HL-60/S4 (cell line): ENCODE data around the gene IZUMO2.

Experiments
- in situ Hi-C: fragments of 300-500 bp; cut with MboI; formaldehyde crosslinking; loops from 2 replicates; pipeline ENCODE4 v1.14.3; 2022; ENCODE audit warnings: low sequenced_read_pairs

Gene IZUMO2

DNA sequence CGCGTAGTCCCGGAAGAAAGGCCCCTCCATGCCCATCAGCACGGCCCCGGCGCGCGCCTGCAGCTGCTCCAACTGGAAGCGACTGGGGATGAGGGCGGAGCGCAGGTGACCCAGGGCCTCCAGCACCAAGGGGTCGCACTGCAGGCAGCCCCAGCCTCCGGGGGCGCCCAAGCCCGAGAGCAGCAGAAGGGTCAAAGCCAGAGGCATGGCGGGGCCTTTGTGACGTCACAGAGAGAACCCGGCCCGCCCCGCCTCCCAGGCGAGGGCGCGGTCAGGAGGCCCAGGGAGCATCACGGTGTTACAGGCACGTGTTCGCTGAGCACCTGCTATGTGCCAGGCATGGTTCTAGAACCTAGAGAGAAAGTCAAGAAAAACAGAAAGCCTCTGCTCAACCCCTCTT is at the start of gene IZUMO2:
Gene IZUMO2, minus strand, starts transcription at position 294 of the 400 bp plus-strand sequence. Its CDS starts 87 bp downstream, at position 207.
- in situ Hi-C loops = no loop called here

DNA sequence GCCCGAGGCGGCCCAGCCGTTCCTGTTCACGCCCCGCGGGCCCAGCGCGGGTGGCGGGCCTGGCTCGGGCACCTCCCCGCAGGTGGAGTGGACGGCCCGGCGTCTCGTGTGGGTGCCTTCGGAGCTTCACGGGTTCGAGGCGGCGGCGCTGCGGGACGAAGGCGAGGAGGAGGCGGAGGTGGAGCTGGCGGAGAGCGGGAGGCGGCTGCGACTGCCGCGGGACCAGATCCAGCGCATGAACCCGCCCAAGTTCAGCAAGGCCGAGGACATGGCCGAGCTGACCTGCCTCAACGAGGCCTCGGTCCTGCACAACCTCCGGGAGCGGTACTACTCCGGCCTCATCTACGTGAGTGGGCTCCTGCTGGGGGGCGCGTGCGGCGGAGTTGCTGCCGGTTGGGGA is 47.3 kb upstream of the IZUMO2 start:
- in situ Hi-C loops = no loop called here

DNA sequence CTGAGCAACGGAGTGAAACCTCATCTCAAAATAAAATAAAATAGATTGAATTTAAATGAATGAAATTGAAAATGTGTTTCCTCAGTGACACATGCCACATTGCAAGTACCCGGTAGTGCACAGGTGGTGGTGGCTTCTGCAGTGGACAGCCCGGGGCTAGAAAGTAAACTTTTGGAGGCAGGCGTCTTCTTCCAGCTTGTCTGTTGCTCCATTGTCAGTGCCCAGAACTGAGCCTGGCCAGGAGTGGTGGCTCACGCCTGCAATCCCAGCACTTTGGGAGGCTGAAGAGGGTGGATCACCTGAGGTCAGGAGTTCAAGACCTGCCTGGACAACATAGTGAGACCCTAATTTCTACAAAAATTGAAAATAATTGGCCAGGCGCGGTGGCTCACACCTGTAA is 46.0 kb upstream of the IZUMO2 start:
- in situ Hi-C loops = no loop called here

DNA sequence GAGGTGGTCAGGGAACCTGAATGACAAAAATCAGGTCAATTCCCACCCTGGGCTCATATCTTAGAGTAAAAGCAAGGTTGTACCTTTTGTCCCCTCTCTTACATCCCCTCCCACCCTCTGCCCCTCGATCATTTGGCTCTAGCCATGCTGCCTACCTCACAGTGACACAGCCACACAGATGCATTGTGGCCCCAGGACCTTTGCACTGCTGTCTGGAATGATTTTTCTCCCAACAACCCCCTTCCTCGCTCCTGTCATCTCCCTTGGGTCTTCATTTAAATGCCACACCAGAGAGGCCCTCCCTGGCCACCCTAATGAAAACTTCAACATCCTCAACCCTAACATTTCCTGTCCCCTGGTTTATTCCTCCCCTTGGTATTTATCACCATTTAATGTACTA is 44.6 kb upstream of the IZUMO2 start:
- in situ Hi-C loops = no loop called here

DNA sequence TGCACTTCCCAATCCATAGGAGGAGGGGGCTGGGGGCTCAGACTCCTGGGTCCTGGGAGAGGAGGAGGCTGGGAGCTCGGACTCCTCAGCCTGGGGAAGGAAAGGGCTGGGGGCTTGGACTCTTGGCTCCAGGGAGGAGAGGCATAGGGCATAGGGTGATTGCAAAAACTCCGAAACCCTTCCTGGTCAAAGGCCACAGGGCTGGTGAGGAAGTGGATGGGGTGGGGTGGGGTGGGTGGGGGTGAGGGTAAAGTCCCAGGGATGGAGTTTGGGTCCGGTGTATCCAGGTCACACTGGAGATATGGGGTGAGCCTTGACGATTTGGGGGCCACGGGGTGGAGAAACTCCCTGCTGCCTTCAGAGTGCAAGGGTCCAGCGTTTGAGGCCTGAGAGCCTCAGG is 43.1 kb upstream of the IZUMO2 start:
- in situ Hi-C loops = no loop called here

DNA sequence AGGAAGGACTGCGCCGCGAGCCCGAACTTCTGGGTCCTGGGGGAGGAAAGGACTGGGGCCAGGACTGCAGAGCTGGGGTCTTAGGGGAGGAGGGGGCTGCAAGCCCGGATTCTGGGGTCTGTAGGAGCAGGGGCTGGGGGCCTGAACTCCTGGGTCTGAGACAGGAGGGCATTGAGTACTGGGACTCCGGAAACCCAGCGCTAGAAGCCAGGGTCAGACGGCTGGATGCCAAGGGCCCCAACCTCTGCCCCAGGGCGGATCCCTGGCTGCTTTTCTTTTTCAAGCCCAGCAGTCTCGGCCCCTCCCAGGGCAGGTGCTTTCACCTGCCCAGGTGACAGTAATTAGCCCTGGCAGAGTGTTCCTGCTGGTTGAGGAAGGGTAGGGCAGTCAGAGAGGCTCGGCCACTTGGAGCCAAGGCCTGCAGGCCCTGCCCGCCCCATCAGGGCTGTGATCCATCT is 42.6 kb upstream of the IZUMO2 start:
- in situ Hi-C loops = no loop called here

DNA sequence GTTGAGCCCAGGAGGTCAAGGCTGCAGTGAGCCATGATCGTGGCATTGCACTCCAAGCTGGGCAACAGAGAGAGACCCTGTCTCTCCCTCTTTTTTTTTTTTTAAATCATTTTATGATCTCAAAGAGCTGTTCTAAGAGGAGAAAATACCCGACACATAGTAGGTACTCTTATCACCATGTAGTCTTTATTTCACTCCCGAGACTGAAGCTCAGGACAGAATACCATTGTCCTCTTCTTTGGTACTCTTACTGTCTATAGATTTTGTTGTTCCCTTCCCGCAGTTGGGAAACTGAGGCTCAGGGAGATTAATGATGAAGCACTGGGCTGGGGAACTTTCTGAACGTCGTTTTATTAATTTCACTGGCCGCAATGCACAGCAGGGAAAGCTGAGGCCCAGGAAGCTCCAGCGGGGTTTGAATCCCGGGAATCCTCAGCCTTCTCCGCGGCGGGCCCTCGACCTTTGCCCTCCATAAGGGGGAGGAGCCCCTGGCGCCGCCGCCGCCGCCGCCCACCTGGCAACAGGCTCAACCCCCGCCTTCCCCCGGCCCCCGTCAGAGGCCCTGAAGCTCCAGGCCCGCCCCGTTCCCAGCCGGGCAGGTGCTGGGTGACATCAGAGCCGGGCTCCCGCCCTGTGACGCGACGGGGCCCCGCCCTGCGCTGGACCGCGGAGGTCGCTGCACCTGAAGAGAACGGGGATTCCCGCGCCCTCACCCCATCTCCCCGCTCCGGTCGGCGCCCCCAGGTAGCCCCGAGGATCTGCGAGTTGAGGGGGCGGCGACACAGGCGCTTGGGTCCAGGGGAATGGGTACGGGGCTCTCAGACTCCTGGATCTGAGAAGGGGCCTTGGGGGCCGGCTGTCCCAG is 42.0 kb upstream of the IZUMO2 start:
- in situ Hi-C loops = no loop called here

DNA sequence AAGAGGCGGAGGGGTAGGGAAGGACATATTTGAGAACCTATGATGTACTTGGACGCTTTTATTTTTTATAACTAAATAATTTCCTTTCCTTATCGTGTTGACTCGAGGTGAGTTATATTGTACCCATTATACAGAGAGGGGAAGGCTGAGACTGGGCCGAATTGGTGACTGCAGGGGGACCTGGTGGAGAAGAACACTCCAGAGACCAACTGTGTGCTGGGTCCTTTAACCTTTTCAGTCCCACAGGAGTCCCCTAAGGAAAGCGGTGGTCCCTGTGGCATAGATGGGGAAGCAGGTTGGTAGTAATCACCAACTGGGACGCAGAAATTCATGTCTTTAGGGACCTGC is 41.0 kb upstream of the IZUMO2 start:
- in situ Hi-C loops = no loop called here

DNA sequence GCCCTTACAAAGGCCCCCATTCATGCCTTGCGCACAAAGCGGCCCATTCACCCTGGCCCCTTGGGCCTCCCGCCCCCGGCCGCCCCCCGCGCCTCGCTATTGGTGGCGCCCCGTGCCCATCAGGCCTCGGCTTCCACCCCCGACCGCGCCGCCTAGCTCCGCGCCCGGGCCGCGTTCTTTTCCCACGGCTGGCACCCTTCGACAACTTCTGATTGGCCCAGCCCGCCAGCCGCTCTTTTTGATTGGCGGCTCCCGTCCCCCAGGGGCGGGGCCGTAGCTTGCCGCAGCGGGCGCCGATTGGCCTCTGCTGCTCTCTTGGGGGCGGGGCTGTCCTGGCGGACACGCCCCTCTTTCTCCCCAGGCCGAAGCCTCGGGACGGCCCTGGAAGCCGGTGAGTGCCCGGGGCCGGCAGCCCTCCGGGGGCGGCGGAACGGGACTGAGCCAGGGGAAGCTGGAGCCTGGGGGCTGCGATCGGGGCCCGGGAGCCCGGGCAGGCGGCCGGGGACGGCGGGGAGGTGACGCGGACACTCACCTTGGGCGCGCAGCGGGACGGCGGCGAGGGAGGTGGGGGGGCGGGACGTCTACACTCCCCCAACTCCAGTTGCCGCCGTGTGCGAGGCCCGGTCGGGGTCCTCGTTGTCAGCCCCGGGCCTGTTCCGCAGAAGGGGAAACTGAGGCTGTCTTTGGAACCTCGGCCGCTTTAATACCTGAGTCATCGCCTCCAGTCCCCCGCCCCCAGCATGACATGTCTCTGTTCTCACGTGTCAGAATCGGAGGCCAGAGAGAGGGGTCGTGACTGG is 40.4 kb upstream of the IZUMO2 start, which contains the start of gene MYH14:
Gene MYH14, plus strand, starts transcription at position 342 of the 800 bp plus-strand sequence. CDS start 6,744 bp downstream, outside the sequence.
- in situ Hi-C loops = no loop called here

DNA sequence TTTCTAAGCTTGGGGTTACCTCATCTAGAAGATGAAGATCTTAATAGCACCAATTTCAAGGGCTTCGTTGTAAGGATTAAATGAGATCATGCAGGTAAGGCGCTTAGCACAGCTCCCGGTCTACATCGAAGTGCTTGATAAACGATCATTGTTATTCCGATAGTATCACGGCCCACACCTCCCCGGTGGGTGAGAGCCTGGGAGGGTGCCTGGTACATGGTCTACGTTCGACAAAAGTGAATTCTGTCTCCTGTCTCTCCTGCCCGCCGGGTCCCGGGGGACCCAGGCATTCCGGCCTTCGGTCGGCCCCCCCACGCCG is 39.8 kb upstream of the IZUMO2 start:
- in situ Hi-C loops = no loop called here

DNA sequence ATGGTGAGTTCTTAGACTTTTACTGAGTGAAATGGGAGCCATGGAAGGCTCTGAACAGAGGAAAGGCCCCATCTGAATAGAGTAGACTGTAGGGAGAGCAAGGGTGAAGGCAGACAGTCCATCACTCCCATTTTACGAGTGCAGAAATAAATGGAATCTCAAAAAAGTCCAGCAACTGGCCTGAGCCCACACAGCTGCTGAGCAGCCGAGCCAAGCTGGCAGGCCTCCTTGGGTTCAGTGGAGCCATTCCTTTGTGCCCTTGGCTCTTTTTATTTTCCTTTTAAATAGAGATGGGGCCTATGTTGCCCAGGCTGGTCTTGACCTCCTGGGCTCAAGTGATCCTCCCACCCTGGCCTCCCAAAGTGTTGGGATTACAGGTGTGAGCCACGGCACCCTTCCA is 39.3 kb upstream of the IZUMO2 start:
- in situ Hi-C loops = no loop called here

DNA sequence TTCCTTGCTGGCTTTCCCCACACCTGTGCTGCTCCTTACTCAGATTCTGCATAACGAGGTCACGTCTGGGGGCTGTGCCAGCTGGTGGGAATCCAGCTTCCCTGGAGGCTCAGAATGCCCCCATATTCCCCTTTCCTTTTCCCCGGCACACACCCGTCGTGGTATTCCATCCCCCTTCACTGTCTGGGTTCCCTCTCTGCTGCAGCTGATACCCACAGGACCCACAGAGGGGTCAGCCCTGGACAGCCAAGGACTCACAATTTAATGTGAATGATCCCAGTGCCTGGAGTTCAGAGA is 36.1 kb upstream of the IZUMO2 start:
- in situ Hi-C loops = no loop called here

DNA sequence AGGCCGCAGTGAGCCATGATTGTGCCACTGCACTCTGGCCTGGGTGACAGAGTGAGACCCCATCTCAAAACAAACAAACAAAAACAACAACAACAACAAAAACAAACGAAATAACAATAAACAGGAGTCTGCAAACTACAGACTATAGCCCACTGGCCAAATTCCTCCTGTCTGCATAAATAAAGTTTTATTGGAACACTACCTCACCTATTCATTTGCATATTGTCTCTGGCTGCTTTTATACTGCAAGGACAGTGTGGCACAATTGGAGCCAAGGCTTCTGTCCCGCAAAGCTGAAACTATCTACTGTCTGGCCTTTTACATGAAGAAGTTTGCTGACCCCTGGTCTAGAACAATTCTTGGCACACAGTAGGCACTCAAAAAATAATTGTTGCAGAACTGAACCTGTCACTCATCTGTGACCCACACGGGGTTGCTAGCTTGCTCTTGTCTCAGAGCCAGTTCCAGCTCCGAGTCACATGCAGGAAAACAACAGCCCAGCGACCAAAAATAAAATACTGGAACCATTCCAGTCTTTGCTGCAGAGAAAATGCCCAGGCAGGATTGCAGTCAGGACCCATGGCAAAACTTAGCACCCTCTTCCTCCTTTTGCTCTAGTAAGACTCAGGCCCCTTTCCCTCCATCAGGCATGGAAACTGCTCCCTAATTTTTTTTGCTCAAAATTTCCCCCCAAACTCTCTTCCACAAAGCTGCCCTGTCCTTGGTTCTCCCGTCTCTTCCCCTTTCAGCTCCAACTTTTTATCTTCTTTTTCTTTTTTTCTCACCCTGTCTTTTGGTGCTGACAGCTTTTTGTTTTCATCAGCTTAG is 35.6 kb upstream of the IZUMO2 start:
- in situ Hi-C loops = no loop called here

DNA sequence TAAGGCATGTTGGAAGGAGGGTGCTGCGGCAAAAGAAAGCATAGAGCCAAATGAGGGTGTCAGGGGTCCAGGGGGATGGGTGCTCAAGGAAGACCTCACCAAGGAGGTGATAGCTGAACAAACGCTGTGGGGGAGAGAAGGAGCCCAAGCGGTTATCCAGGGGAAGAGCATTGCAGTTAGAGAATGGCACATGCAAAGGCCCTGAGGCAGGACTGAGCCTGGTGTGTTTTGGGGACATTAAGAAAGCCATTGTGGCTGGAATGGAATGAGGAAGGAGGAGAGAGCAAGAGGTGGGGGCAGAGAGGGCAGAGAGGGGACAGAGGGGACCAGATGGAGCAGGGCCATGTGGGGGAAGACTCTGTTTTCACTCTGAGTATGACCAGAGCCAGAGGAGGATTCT is 34.3 kb upstream of the IZUMO2 start:
- in situ Hi-C loops = no loop called here

DNA sequence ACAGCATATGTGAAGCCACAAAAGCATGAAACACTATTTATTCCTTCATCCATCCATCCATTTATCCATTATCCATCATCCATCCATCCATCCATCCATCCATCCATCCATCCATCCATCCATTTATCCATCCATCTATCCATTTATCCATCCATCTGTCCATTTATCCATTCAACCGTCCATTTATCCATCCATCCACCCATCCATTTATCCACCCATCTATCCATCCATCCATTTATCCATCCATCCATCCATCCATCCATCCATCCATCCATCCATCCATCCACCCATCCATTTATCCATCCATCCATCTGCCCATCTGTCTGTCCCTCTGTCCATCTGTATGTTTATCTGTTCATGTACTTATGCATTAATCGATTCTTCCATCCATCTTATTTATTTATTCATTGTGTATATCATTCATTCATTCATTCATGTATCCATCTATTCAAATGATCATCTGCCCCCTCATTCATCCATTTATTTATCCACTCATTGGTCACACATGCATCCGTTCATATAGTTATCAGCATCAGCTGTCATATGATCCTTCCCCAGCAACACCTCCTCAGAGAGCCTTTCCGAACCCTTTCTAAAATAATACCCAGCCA is 33.3 kb upstream of the IZUMO2 start:
- in situ Hi-C loops = no loop called here

DNA sequence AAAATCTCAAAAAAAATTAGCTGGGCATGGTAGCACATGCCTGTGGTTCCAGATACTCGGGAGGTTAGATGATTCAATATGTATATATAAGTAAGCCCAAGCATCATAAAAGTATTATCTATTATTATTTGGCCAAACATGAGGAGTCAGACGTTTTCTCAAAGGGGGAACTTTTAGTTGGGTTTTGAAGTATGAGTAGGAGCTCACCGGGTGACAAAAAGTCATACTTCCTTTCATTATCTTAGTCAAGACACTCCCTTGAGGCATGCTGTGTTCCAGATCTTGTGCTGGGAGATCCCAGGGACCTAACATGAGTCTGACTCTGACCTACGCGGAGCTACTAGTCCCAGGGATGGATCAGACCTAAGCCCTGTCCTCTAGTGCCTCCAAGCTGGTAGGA is 32.1 kb upstream of the IZUMO2 start:
- in situ Hi-C loops = no loop called here

DNA sequence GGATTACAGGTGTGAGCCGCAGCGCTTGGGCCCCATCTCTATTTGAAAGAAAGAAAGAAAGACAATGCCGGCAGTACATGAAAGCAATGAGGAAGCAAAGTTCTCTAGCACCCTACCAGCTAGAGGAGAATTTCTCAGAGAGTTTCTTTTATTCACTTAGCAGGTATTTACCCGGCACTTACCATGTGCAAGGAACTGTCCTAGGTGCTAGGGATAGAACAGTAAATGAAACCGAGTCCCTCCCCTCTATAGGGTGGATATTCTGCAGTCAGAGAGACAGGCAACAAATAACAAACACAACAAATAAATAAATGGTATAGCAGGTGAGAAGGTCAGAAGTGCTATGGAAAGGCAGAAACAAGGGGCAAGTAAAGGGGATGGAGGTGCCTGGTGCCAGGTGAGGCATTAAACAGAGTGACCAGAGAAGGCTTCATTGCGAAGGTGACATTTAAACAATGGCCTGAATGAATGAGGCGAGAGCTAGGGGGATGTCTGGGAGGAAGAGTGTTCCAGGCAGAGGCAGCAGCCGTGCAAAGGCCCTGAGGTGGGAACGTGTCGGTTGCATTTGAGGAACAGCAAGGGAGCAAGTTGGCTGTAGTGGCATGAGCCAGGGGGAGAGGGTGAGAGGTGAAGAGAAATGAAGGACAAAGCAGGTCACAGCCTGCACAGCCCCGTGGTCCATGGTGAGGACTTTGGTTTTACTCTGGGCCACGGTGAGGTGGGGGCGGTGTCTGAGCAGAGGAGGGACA is 29.6 kb upstream of the IZUMO2 start:
- in situ Hi-C loops = no loop called here

DNA sequence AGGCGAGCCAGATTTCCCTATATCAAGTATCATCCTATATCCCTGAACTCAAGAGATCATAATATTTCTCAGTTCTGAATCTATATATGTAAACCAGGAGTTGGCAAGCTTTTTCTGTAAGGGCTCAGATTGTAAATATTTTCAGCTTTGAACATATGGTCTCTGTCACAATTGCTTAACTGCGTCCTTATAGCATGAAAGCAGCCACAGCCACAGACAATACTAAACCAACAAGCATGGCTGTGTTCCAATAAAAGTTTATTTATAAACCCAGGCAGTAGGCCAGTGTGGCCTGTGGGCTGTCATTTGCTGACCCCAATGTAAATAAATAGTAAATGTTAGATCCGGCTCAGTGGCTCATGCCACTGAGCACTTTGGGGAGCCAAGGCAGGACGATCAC is 28.1 kb upstream of the IZUMO2 start:
- in situ Hi-C loops = no loop called here

DNA sequence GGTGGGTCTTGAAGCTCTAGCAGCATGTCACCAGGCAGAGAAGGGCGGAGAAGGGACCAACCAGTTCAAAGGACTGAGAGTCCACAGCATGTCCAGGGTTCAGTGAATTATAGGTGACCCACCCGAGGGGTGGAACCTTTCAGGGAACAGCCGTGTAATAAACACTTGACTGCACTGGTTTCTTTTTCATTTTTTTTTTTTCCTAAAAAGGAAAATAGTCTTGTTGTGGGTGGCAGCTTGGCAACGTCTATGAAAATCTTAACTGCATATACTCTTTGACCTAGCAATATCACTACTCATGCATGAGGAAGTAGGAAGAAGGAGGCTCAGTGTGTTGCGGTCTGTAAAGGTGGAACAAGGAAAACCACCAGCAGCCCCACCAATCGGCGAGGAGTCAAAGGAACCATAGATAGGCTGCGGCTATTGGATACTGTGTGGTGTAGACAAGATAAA is 27.4 kb upstream of the IZUMO2 start:
- in situ Hi-C loops = no loop called here

DNA sequence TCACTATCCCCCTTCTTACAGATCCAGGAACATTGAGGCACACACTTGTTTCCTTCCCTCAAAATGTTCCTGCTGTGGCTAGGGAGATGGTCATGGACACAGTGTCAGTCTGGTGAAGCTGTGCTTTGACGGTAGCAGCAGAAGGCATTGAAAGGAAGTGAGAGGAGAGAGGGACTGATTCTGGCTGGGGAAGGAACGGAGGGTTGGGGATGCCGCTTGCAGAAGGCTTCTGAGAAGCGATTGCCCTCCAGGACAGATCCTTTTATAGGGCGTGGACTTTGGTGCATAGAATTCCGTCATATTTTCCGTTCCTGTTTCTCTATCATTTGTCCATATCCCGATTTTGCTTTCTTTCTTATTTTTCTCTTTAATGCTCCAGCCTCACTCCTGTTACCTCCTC is 26.2 kb upstream of the IZUMO2 start:
- in situ Hi-C loops = no loop called here
